Panc1 (cell line): ENCODE measurements around the gene ANK3. TPM values are rescaled to one million over a fixed set of nuclear protein-coding genes. Genes with fewer than 3 reads are reported as not detected.

Experiments
- ATAC-seq: fragments of 200-7000 bp; cut with Tn5 transposase; 2 replicates; pipeline ENCODE4 v1.9.1; 2020; ENCODE audit warnings: mild to moderate bottlenecking, moderate library complexity
- BruUV-seq: library from RNA; stranded (reverse); fragments of 400-500 nt; replicated peaks from 2 replicates; lab custom pipeline; 2021; lab: Mats Ljungman, UMichigan
- CTCF ChIA-PET: fragments of 300-600 bp; sonication (Branson Sonifier 250); formaldehyde crosslinking; loops from one replicate; lab custom pipeline; 2022; ENCODE audit warnings: antibody characterized with exemption; lab: Charles Lee
- POLR2A ChIA-PET: fragments of 300-600 bp; sonication (Branson Sonifier 250); formaldehyde crosslinking; loops from one replicate; lab custom pipeline; 2022; ENCODE audit warnings: antibody characterized with exemption; lab: Charles Lee
- DNase-seq: peaks from one replicate; pipeline ENCODE4 v3.0.0-alpha.2; 2010; ENCODE audit warnings: low read depth, low spot score
- H3K27ac ChIP-seq: 2 replicates; pipeline ENCODE4 v1.5.1; 2011; ENCODE audit warnings: mild to moderate bottlenecking, low read length, inconsistent platforms
- H3K27me3 ChIP-seq: fragments of 200-500 bp; sonication (Bioruptor generic); 2 replicates; pipeline ENCODE4 v1.6.0; 2014; ENCODE audit warnings: low read length, inconsistent platforms; ENCODE audit not compliant: control insufficient read depth, insufficient read depth
- H3K36me3 ChIP-seq: fragments of 200-500 bp; sonication (Bioruptor generic); 2 replicates; pipeline ENCODE4 v1.5.1; 2014; ENCODE audit warnings: inconsistent platforms, mild to moderate bottlenecking, low read length, moderate library complexity; ENCODE audit not compliant: control insufficient read depth, insufficient read depth
- H3K4me1 ChIP-seq: 2 replicates; pipeline ENCODE4 v1.5.1; 2011; ENCODE audit warnings: inconsistent platforms, mild to moderate bottlenecking, low read length, moderate library complexity; ENCODE audit not compliant: control insufficient read depth, insufficient read depth
- H3K4me3 ChIP-seq, 2 experiments: 2 replicates each; pipeline ENCODE4 v1.5.1; 2011 to 2012; ENCODE audit warnings: low read depth in 2 of 2, low read length in 2 of 2, mild to moderate bottlenecking in 2 of 2, inconsistent platforms in 1 of 2, moderate library complexity in 1 of 2
- H3K9me3 ChIP-seq: fragments of 200-500 bp; sonication (Bioruptor generic); 2 replicates; pipeline ENCODE4 v1.5.1; 2014; ENCODE audit warnings: low read depth, mild to moderate bottlenecking, inconsistent platforms, low read length, moderate library complexity; ENCODE audit not compliant: control insufficient read depth, insufficient read depth
- CTCF ChIP-seq: fragments of 450-650 bp; IDR thresholded peaks from 2 replicates; pipeline ENCODE4 v1.5.1; 2017; ENCODE audit warnings: mild to moderate bottlenecking
- POLR2AphosphoS5 ChIP-seq: IDR thresholded peaks from 2 replicates; pipeline ENCODE4 v1.6.1; 2012; ENCODE audit warnings: mild to moderate bottlenecking, low read depth, low read length, moderate library complexity
- REST ChIP-seq, 2 experiments: IDR thresholded peaks; 2 replicates each; pipeline ENCODE4 v1.6.1; 2011 to 2012; ENCODE audit warnings: low read depth in 2 of 2, control low read depth in 1 of 2, low read length in 1 of 2, mild to moderate bottlenecking in 1 of 2, moderate library complexity in 1 of 2; ENCODE audit not compliant: insufficient read depth in 1 of 2
- SIN3A ChIP-seq: IDR thresholded peaks from 2 replicates; pipeline ENCODE4 v1.6.1; 2012; ENCODE audit warnings: low read depth, mild to moderate bottlenecking, low read length, moderate library complexity, borderline replicate concordance; ENCODE audit not compliant: insufficient read depth
- TCF7L2 ChIP-seq: IDR thresholded peaks from 2 replicates; pipeline ENCODE4 v1.6.1; 2011; ENCODE audit warnings: mild to moderate bottlenecking, low read depth, low read length, inconsistent platforms
- in situ Hi-C: cut with HindIII; loops from 2 replicates; pipeline ENCODE4 v1.10.0; 2016; ENCODE audit warnings: low sequenced_read_pairs, low pct_unique_long_range_greater_than_20kb
- intact Hi-C: fragments of 100-400 bp; cut with micrococcal nuclease; formaldehyde crosslinking; loops from one replicate; pipeline ENCODE4 v1.10.0; 2022; ENCODE audit not compliant: unreplicated experiment
- total RNA-seq: library from RNA; stranded (reverse); gene quantifications from one replicate; pipeline ENCODE4 v1.2.1, GENCODE V29; 2021; ENCODE audit not compliant: unreplicated experiment

ANK3 gene
- total RNA-seq, 1 experiment from 2014 or later = 2.5 TPM

GRCh38 chr10:60388116-60388625 lies 1.5 kb downstream of the ANK3 start:
- H3K9me3 ChIP-seq = no peaks in the 10 kb centered on the region

GRCh38 chr10:60387531-60387930 lies 2.1 kb downstream of the ANK3 start:
- ChIA-PET CTCF (no interaction called here), POLR2A (no interaction called here)
- intact Hi-C loops (no loop called here), in situ Hi-C loops (no loop called here)
- Histone ChIP-seq H3K9me3 (no peaks in the 10 kb centered on the region), H3K4me3 (no peak overlapping the region), H3K27me3 (no peaks in the 10 kb centered on the region), H3K36me3 (no peaks in the 10 kb centered on the region), H3K4me1 (no peaks in the 10 kb centered on the region), H3K27ac (no peak overlapping the region)
- TF ChIP-seq SIN3A (no peak), TCF7L2 (no peak), POLR2AphosphoS5 (no peak), CTCF (no peak), REST (IDR thresholded peaks at IDR 0.05; ENCODE audit: insufficient read depth in 1 of 2, low read depth in 2 of 2, low read length in 1 of 2) (no peak)
- BruUV-seq = no TSS peak
- DNase-seq (no peak), ATAC-seq (no peak)

More at GRCh38 chr10:60388116-60388625, 1.5 kb downstream of the ANK3 start:
- no peak overlapping the region for H3K27ac ChIP-seq
- TF ChIP-seq REST (IDR thresholded peaks at IDR 0.05; ENCODE audit: insufficient read depth in 1 of 2, low read depth in 2 of 2, low read length in 1 of 2) = no peak
- TF ChIP-seq CTCF = no peak
- TF ChIP-seq SIN3A = no peak
- no peak for TF ChIP-seq POLR2AphosphoS5
- ChIA-PET CTCF (no interaction called here), POLR2A (no interaction called here)
- intact Hi-C loops (no loop called here), in situ Hi-C loops (no loop called here)
- no peaks in the 10 kb centered on the region for H3K4me1 ChIP-seq
- no TSS peak for BruUV-seq
- ATAC-seq (no peak), DNase-seq (no peak)
- H3K4me3 ChIP-seq = no peak overlapping the region
- no peaks in the 10 kb centered on the region for H3K36me3 ChIP-seq
- H3K27me3 ChIP-seq = no peaks in the 10 kb centered on the region
